Transverse colon (tissue), 4 donors: ENCODE measurements around the gene SGTB.

ENCODE experiments used
- EP300 ChIP-seq: sonication (generic); formaldehyde crosslinking; IDR thresholded peaks from one replicate; pipeline ENCODE4 v1.6.1; 2017; ENCODE audit warnings: antibody characterized with exemption, low read depth
- POLR2A ChIP-seq: fragments of 450-650 bp; IDR thresholded peaks from one replicate; pipeline ENCODE4 v1.6.1; 2016; ENCODE audit warnings: antibody characterized with exemption, mild to moderate bottlenecking, moderate library complexity
- POLR2AphosphoS5 ChIP-seq, 3 donors: sonication (generic); formaldehyde crosslinking; IDR thresholded peaks; one replicate each; pipeline ENCODE4 v1.6.1; 2016; ENCODE audit warnings: antibody characterized with exemption in 3 of 3
- TF ChIP-seq, protein P1 (sequence below), 5 experiments: fragments of 200-600 bp in 3 of 5; fragments of 450-650 bp in 2 of 5; sonication (generic) in 3 of 5; IDR thresholded peaks; 1 replicate in 2 of 5; 2 replicates in 3 of 5; pipeline ENCODE4 v1.5.1; 2016 to 2017; ENCODE audit warnings: antibody characterized with exemption in 5 of 5, inconsistent platforms in 3 of 5, mild to moderate bottlenecking in 2 of 5, moderate library complexity in 1 of 5

DNA sequence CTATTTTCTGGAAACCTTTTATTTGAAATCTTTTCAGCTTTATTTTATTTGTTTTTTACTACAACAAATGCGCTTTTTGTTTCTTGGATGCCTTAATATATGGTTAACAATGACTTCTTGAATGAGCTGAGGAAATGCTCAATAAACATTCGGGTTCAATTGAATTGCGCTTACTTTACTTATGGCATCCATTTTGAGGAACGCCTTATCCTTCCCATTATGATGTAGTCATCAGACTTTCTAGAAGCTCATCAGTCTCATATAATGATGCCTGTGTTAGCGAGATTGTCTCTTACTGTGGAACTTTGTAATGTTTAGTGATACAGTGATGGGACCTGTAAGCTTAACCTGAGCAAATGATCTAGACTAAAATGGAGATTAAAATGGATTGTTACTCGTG lies 96.2 kb downstream of the SGTB start:
- TF ChIP-seq POLR2A: no peak
- TF ChIP-seq, protein P1, sequence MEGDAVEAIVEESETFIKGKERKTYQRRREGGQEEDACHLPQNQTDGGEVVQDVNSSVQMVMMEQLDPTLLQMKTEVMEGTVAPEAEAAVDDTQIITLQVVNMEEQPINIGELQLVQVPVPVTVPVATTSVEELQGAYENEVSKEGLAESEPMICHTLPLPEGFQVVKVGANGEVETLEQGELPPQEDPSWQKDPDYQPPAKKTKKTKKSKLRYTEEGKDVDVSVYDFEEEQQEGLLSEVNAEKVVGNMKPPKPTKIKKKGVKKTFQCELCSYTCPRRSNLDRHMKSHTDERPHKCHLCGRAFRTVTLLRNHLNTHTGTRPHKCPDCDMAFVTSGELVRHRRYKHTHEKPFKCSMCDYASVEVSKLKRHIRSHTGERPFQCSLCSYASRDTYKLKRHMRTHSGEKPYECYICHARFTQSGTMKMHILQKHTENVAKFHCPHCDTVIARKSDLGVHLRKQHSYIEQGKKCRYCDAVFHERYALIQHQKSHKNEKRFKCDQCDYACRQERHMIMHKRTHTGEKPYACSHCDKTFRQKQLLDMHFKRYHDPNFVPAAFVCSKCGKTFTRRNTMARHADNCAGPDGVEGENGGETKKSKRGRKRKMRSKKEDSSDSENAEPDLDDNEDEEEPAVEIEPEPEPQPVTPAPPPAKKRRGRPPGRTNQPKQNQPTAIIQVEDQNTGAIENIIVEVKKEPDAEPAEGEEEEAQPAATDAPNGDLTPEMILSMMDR (IDR thresholded peaks at IDR 0.05): no peak
- no peak for TF ChIP-seq POLR2AphosphoS5 (IDR thresholded peaks at IDR 0.05)
- no peak for TF ChIP-seq EP300
